A172 (cell line): ENCODE measurements around the gene TNFRSF13B. TPM values are rescaled to one million over a fixed set of nuclear protein-coding genes. Genes with fewer than 3 reads are reported as not detected.
"Not testable (repeated sequence)": the region's sequence is repeated elsewhere in the genome, so short reads cannot be mapped to it uniquely, and the experiment has no call there.

Experiments
- DNase-seq: peaks from one replicate; pipeline ENCODE4 v3.0.0-alpha.2; 2015; ENCODE audit warnings: low spot score
- total RNA-seq: library from RNA; depleted of rRNA; stranded (reverse); fragments of >200 nt; shearing (Covaris generic); gene quantifications from 2 replicates; pipeline ENCODE4 v1.2.3, GENCODE V29; 2014; rRNA removed

Gene TNFRSF13B
- total RNA-seq, 1 experiment from 2014 or later = not detected

- DNase-seq = no peak
These were observed 60.6 kb downstream of the TNFRSF13B start for GRCh38 chr17:16911141-16911937.

DNA sequence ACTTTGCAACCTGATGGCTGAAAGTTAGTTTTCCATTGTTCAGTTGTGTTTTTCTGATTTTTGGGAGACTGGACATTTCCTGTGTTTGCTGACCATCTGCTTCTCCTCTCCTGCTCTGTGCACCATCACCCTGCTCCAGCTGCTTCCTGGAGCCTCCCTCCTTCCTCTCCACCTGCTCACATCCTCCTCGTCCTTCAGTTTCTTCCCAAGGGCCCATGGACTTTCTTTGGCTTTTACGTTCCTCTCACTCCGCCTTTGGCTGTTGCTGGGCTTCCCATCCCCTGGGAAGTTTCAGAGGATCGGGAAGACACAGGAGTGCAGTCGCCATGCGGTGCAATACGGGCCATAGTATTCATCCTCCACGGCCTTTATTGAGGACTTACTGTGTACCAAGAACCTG lies 61.6 kb downstream of the TNFRSF13B start:
- no peak for DNase-seq

DNA sequence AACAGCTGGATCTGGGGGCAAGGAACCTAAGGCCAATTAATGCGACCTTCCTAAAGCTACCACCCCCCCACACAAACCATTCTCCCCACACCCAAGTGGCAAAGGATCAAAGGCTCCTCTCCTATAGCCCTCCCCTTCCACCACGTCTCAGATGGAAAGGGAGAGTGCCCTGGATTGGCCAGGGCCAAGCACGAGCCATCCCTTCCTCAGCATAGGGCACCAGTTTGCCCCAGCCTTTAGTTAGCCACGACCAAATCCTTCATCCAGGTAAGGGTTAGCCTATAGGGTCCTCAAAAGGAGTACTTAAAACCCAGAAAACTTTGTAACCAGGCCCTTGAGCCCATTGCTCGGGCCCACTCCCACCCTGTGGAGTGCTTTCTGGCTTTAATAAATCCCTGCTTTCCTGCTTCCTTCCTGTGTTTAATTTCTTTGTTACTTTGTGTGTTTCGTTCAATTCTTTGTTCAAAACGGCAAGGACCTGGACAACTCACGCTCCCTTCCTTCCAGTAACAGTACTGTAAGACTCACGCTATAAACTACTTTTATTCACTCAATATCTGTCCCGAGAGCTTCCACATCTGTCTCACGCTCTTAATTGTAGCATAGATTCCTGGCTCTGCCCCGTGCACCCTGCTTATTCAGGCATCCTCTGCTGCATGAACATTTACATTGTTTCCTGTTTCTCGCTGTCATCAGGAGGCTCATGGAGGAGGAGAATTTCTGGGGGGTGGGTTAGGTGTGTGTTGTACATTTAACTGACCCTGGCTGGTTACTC lies 62.3 kb downstream of the TNFRSF13B start:
- DNase-seq = no peak

DNA sequence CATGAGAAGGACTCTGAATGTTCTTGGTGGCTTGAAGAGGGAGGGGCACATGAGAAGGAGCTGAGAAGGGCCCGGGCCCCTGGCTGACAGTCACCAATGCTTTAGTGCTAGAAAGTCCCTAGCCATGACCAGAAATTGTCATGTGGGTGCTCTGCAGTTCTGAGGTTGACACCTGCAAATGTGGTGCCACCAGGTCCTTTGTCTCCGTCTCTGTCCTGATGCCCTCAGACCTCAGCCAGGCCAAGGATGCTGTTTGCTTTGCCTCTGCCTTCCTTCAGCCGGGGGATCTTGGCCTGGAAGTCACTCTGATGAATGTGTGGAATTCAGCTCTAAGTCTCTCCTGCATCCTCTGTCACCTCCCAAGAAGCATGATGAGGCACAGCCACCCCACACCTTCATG lies 63.6 kb downstream of the TNFRSF13B start:
- DNase-seq = no peak

DNA sequence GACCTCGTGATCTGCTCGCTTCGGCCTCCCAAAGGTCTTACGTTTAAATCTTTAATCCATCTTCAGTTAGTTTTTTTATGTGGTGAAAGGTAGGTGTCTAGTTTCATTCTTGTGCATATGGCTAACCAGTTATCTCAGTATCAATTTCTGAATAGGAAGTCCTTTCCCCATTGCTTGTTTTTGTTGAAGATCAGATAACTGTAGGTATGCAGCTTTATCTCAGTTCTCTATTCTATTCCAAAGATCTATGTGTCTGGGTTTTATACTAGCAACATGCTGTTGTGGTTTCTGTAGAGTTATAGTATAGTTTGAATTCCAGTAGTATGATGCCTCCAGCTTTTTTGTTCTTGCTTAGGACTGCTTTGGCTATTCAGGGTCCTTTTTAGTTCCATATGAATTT lies 65.2 kb downstream of the TNFRSF13B start:
- no peak for DNase-seq

DNA sequence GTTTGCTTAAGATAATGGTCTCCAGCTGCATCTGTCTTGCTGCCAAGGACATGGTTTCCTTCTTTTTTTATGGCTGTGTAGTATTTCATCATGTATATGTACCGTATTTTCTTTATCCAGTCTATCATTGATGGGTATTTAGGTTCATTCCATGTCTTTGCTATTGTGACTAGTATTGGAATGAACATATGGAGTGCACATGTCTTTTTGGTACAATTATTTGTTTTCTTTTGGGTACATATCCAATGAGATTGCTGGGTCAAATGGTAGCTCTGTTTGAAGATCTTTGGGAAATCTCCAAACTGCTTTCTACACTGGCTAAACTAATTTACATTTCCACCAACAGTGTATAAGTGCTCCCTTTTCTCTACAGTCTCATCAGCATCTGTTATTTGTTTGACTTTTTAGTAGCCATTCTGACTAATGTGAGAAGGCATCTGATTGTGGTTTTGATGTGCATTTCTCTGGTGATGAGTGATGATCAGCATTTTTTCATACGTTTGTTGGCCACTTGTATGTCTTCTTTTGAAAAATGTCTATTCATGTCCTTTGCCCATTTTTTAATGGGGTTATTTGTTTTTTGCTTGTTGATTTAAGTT lies 66.2 kb downstream of the TNFRSF13B start:
- DNase-seq = peak; percentile 88

DNA sequence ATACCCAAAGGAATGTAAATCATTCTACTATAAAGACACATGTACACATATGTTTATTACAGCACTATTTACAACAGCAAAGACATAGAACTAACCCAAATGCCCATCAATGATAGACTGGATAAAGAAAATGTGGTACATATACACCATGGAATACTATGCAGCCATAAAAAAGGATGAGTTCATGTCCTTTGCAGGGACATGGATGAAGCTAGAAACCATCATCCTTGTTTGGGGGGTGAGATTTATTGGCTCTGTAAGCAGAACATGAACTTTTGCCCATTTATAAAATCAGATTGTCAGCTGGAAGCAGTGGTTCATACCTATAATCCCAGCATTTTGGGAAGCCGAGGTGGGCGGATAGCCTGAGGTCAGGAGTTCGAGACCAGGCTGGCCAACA lies 68.8 kb downstream of the TNFRSF13B start:
- DNase-seq = not testable (repeated sequence)

GRCh38 chr17:16900288-16900882 lies 71.5 kb downstream of the TNFRSF13B start:
- DNase-seq = no peak

DNA sequence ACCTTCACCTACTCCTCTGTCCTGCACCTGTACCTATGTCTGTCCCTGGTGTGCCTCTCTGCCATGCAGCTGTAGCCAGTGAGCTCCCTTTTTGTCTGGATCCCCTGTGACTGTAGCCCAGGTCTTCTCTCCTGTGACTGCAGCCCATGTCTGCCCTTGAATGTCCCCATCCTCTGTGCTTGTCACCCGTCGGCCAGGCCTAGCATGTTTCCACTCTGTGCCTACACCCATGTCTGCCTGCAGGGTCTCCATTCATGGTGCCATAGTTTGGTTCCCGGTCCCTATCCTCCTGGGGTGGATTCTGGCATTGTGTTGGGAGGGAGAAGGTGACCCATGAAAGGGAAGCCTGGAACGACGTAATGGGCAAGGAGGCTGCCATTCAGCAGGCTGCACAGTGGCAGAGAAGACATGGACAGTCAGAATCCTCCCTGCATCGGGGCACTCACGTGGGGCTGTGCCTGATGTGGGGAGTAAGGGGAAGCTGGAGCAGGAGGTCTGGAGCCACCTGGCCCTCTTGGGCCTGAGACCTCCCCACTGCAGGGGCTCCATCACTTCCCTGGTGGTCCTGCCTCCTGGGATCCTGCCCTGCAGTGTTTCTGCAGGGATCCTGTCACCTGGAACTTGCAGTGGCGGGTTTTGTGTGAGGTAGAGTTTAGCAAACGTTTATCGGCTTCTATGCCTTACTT lies 74.6 kb downstream of the TNFRSF13B start:
- DNase-seq = not testable (repeated sequence)

- DNase-seq = not testable (repeated sequence)
These were observed 75.7 kb downstream of the TNFRSF13B start for GRCh38 chr17:16896235-16896634.

DNA sequence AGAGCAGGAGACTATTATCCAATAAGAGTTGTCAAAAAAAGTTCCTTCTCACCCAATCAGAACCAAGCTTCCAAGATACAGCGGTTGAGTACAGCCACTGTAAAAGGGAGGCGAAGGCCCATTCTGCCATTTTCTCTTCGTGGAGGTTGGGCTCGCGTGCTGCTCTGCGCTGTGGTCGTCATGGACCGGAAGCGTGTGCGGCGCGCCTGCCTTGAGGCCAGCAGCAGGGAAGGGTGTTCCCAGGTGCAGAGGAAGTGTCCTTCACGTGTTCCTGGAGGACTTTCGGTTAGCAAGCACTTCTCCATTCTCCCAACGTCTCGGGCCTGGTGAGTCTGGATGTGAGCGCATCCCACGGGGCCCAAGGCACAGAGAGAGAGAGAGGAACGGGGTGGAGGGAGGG lies 78.4 kb downstream of the TNFRSF13B start:
- not testable (repeated sequence) for DNase-seq

- DNase-seq = not testable (repeated sequence)
These were observed 79.0 kb downstream of the TNFRSF13B start for GRCh38 chr17:16892876-16893454.

DNA sequence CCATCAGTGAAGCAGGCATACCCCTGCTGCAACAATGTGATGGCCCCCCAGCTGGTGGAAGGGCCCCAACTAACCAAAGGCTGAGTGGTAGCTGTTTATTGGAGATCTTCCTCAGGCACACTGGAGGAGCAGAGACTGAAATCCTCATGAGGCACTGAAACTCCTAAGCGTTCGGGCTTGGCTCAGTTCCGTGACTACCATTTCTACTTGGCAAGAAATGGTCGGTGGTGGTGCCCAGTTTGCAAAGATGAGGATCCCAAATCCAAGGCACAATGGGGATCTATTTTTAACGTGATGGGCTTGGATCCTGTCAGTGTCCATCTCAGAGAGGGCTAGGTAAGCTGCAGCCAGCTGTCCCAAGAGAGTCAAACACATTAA lies 82.8 kb downstream of the TNFRSF13B start:
- DNase-seq = no peak

Other genes starting within 250 kb of the TNFRSF13B start
- 295 and 299 TPM in 2 replicates for gene MPRIP, start 70.3 kb upstream of the TNFRSF13B start, total RNA-seq
- 10.8 and 15.1 TPM in 2 replicates for gene PLD6, start 234.2 kb upstream of the TNFRSF13B start, total RNA-seq